GM12892 (cell line): Measurements from ENCODE around the gene RALGAPA2.

Experiments used
- POLR2A ChIP-seq: IDR thresholded peaks from 2 replicates; pipeline ENCODE4 v1.6.1; 2011; ENCODE audit warnings: low read depth, low read length, control low read depth
- POLR2AphosphoS5 ChIP-seq: IDR thresholded peaks from 2 replicates; pipeline ENCODE4 v1.6.1; 2011; ENCODE audit warnings: low read depth, low read length, control low read depth
- TAF1 ChIP-seq: IDR thresholded peaks from 2 replicates; pipeline ENCODE4 v1.6.1; 2011; ENCODE audit warnings: low read depth, mild to moderate bottlenecking, control low read depth, low read length, borderline replicate concordance

GRCh38 chr20:20517296-20517695 is 195.1 kb downstream of the RALGAPA2 start:
- TF ChIP-seq POLR2A = no peak
- no peak for TF ChIP-seq POLR2AphosphoS5
- no peak for TF ChIP-seq TAF1
